Upper lobe of left lung (tissue), 4 donors: ENCODE measurements around the gene CDT1.
A peak's percentile ranks its signal among the peaks of the same experiment; 100 is the strongest.

Experiments used
- CTCF ChIP-seq, 6 experiments: fragments of 450-650 bp in 4 of 6; fragments of 200-600 bp in 2 of 6; sonication (generic) in 2 of 6; IDR thresholded peaks; one replicate each; pipeline ENCODE4 v1.5.1; 2016 to 2019; ENCODE audit warnings: antibody characterized with exemption in 6 of 6
- POLR2A ChIP-seq, 4 donors: fragments of 450-650 bp; IDR thresholded peaks; one replicate each; pipeline ENCODE4 v1.5.1; 2016 to 2017; ENCODE audit warnings: antibody characterized with exemption in 4 of 4, mild to moderate bottlenecking in 2 of 4
- POLR2AphosphoS5 ChIP-seq, 2 donors: sonication (generic); formaldehyde crosslinking; IDR thresholded peaks; one replicate each; pipeline ENCODE4 v1.5.1; 2017; ENCODE audit warnings: antibody characterized with exemption in 2 of 2

DNA sequence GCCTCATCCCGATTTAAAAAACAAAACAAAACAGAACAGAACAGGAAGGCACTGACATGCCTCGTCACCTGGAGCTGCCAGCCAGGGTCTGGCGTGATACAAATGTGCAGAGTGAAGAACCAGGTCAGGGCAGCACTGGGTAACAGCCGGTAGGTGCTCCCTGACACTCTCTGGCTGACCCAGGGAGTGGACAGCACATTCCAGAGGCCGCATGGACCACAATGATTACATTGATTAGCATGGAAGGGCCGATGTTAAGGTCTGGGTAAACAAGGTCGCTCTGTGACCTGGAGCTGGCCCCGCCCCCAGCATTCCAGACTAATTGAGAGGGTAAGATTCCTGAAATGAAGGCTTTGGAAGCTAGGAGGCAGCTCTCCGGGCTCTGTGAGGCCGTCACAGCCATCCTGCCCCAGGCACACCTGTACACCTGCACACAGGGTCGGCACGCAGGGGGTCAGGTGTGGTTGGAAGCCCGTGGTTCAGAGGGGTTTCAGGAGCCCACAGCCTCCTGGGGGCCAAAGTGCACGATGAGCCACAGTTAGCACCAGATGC is 40.0 kb upstream of the CDT1 start:
- peak in 2 of 6 experiments; percentile 11 to 32 for TF ChIP-seq CTCF (IDR thresholded peaks at IDR 0.05)
- no peak for TF ChIP-seq POLR2A (IDR thresholded peaks at IDR 0.05)
- no peak for TF ChIP-seq POLR2AphosphoS5 (IDR thresholded peaks at IDR 0.05)
